ENCODE data around the gene H1-8.
A peak's percentile ranks its signal among the peaks of the same experiment; 100 is the strongest.
"Not testable (repeated sequence)": the region's sequence is repeated elsewhere in the genome, so short reads cannot be mapped to it uniquely, and the experiment has no call there.

Gene H1-8, protein sequence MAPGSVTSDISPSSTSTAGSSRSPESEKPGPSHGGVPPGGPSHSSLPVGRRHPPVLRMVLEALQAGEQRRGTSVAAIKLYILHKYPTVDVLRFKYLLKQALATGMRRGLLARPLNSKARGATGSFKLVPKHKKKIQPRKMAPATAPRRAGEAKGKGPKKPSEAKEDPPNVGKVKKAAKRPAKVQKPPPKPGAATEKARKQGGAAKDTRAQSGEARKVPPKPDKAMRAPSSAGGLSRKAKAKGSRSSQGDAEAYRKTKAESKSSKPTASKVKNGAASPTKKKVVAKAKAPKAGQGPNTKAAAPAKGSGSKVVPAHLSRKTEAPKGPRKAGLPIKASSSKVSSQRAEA

DNA sequence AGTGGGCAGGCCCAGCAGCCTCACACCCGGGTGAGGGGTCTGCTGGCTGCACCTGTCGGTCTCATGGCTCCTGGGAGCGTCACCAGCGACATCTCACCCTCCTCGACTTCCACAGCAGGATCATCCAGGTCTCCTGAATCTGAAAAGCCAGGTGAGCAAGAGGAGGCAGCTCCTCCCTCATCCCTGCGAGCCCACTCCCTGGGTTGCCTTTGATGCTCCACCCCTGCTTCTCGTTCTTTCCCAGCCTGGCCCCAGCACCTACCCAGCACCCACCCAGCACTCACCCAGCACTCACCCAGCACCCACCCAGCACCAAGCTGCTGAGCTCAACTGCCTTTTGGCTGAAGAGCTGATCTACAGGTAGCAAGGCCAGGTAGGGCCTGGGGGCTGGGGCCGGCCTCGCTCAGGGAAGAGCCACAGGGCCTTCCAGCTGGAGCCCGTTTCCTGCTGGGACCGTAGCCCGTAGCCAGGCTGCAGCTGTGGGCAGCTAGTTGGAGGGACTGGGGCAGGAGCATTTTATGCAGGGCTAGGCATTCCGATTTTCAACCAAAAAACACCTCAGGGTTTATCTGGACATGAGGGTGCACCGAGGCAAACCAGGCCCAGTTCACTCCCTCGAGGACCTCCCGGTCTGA, at the start of gene H1-8:
Gene H1-8, plus strand, starts transcription at position 20 of the 635 bp plus-strand sequence. Its CDS starts 44 bp downstream, at position 64.
- DNase-seq, result no peak

DNA sequence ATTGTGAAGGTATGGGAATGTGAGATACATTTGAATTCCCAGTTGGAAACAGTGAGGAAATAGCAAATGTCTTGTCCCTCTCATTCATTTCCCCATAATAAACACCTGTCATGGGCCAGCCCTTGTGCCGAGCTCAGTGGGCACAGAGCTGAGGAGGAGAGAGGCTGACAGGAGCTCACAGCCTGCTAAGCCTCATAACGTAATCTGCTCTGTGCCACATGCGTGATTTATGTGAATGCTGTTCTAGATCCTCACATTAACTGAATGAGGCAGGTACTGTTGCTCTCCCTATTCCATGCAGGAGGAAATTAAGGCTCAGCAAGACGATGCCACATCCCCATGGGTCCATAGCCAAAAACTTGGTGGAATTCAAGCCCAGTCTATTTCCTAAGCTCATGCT, 49.8 kb upstream of the H1-8 start:
- no peak for DNase-seq

DNA sequence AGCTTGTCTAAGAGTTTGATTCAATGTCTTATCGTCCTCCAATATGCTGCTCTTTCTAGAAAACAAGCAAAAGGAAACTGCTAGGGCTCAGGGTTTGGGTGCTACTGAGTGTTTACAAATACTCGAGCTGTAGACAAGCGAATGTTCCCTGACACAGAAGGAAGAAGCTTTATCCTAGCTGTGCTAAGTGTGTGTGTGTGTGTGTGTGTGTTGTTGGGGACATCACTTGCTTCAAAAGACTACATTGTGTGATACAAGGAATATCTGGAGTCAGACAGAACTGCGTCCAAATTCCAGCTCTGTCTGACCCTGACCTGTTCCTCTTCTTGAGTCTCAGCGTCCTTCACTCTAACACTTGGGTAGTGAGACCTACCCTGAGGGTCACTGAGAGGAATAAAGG, 48.5 kb upstream of the H1-8 start:
- DNase-seq, result not testable (repeated sequence)

DNA sequence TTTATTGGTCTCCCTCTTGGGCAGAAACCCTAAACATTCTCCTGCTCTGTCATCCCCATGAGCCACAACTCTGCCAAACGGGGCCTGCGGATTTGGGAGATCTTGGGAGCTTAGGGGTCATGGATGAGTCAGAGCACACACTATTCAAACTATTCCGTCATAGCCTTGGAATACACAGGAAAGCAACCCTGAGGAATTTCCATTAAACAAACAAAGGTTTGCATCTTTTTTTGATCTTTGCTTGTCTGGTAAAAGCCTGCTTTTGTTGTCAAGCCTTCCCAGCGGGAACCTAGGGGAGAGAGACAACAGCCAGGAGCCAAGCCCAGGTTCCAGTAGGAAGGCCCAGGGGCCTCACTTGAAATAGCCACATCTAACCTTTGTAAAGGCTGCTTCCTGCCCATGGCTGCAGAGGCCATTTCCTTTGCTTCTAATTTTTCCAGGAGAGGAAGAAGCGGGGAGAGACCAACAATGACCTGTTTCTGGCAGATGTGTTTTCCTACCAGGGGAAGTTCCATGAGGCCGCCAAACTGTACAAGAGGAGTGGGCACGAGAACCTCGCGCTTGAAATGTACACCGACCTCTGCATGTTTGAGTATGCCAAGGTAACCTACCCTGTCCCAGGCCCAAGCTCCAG, 47.9 kb upstream of the H1-8 start:
- not testable (repeated sequence) for DNase-seq

DNA sequence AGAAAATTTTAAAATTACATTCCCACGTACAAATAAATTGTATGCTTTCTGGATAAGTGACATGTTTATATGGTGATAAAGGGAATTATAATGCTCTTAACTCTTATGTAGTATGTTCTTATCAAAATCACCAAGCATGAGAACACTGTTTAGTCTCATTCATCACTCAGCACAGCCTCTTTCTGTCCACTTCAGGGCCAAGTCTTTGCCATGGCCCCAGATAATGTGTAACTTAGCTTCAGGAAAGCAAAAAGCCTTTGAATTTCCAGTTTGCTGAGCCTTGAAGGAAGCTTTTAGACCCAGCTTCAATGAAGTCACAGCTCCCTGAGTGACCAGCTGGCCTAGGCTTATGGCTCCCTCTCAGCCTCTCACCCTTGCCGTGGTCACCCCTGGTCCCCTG, 45.1 kb upstream of the H1-8 start:
- DNase-seq, result peak; percentile 59

DNA sequence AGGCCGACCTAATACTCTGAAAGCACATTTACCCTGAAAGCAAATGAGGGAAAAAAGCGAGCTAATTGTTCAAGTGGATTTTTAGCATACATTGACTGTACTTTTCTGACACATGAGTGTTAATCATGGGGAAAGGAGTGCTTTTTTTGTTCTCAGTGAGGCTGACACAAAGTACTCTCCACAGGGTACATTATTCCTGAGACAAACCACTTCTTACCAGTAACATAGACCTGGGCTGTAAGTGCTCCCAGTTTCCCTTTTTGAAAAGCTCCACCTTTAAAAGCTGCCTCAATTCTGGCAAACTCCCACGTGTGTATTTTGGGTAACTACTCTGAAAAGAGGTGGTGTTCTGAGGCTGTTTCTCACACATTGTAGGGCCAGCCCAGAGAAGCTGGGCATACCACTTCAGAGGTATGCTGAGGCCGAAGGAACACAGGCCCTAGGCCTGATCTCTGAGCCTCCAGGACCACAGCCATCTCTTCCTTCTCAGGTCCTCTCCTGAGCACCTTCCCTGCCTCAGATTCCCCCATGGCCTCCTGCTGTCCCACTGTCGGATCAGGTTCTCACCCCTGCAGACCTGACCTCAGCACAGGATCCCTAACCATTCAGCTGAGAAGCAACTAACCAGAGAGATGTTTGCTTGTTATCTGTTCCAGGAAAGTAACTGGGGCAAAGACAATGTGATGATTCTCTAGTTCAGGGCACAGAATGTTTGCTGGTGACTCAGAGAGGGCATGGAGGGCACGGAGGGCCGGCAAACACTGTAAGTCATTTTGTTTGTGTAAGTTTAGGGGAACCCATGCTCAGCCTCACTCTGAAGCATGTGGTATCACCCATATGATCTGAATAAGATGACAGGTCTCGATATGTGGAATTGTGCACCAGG, 44.1 kb upstream of the H1-8 start:
- not testable (repeated sequence) for DNase-seq

DNA sequence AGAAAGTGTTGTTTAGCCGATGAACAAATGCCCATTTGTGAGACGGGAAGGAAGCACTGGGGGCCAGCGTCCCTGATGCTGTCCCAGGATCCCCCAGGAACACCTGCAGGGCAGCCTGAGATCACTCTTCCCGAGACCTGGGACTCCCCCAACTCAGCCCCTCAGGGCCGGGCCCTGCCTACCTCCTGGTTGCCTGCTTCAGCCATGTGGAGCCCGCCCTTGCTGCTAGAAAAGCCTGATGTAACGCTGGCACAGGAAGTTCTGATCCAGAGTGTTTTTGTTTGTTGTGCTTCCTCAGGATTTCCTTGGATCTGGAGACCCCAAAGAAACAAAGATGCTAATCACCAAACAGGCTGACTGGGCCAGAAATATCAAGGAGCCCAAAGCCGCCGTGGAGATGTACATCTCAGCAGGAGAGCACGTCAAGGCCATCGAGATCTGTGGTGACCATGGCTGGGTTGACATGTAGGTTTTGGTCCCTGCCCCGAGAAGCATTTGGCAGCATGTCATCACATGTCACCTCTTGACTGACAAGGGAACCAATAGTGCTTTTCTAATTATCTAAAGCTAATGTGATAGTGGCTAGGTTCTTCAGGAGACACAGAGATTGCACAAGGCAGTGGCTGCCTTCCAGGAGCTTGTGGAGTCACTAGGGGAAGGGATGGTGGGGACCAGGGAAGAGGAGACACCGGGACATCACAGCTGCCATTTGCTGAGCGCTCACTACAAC, 43.2 kb upstream of the H1-8 start:
- not testable (repeated sequence) for DNase-seq

DNA sequence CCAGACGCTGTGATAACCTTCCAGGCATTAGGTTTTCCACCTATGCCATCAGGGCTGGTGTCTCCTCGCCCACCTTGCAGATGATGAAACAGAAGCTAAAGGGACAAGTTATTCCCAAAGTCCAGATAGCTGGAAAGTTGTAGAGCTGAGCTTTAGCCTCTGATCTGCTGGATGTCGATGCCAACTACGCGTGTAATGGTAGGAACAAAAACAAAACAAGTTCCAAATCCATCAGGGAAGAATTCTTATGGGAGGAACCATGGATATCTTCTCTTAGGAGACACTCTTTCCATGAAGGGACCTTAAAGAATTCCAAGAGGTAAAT, 42.7 kb upstream of the H1-8 start:
- DNase-seq, result no peak

DNA sequence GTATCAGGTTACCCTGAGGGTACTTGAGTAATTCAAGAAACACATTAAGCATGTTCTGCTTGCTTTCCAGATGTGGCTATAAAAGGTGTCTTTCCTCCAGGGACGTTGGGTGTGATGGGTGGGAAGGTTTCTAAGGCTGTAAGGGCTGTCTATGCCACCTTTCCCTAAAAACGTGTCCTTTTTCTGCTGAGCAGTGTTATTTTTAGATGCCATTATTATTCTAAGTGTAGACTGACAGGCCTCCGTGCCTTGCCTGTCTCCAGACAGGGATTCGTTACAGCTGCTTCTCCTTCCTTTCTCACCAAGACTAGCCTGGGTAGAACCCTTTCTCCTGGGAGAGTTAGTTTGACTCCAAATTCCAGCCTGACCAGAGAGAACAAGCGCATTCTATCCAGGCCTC, 41.3 kb upstream of the H1-8 start:
- DNase-seq, result peak; percentile 11

DNA sequence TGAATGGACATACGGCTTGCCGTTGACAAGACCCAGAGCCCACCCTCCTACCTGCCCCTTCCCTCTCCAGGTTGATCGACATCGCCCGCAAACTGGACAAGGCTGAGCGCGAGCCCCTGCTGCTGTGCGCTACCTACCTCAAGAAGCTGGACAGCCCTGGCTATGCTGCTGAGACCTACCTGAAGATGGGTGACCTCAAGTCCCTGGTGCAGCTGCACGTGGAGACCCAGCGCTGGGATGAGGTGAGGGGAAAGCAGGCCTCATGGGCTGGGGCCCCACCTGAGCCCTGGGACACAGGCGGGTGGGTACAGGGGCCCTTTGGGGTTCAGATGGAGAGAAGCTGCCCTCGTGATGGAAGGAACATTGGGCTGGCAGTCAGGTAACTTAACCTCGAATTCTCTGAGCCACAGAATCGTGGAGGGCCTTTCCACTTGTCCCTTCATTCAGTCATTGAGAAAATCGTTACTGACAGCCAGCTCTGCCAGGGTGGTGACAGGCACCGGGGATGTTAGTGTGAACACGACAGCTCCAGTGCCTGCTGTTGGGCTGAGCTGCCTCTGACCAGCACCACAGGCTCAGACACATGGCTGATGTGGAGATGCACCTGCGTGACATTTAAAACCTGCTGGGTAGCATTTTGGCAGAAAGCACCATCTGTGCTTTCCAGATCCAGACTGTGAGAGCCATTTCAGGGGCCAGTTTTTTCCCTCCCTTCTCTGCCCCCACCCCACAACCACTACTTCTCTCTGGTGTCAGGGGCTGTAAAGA, 40.1 kb upstream of the H1-8 start:
- DNase-seq, result peak; percentile 71

DNA sequence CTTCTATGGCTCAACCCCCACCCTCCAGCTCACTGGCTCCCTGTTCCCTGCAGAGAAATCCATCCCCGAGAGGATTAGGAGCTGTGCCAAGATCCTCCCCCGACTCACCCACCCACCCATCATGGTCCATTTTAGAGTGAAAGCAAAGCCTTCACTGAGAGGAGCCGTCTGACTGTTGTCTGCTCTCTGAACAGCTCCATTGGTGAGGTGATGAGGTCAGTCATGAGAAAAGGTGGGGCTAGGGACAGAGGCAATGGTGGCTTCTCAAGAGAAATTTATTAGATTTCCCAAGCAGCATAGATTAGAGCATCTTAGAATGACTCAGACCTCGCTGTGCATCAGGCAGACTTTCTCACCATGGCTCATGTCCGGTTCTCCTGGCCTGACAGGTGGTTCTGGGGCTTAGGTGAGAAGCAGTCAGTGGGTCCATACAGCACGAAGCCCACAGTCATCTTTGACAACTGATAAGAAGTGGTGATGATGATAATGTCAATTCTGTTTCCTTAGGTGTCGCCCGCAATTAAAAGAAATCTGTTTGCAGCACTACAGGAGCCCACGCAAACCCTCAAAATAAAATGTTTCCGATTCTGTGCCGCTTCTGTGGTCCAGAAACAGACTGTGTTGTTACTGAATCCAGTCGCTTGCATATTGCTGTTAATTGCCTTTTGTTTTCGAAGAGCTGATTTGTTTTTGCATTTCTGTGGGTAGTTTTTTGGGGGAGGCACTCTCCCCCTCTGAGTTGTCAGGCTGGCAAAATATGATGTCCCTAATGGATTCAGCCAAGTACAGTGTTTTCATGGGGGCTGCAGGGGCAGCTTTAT, 39.3 kb upstream of the H1-8 start:
- peak; percentile 66 for DNase-seq

DNA sequence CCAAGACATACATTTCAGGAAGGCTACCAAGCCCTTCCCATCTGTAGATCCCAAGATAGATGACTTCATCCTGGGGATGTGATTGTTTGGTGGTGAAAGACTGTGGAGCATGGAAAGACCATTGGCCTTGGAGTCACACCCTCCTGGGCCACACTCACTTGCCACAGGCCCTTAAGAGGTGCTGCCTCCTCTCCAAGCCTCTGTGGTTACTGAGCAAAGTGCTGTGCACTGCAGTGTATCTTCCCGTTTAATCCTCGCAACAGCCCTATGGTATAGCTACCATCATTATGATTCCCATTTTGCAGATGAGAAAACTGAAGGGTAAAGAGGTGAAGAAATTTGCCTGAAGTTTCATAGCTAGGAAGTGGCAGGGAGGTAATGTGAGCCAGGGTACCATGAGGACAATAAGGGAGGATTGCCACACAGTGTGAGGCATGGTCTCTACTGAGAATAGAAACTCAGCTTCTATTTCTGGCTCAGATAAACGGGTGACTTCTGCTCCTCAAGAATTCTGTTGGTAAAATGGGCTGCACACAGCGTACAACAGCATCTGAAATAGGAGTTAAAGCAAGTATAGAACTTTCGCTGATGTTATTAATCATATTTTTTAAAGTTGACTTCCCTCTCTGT, 38.4 kb upstream of the H1-8 start:
- DNase-seq, result peak; percentile 12

DNA sequence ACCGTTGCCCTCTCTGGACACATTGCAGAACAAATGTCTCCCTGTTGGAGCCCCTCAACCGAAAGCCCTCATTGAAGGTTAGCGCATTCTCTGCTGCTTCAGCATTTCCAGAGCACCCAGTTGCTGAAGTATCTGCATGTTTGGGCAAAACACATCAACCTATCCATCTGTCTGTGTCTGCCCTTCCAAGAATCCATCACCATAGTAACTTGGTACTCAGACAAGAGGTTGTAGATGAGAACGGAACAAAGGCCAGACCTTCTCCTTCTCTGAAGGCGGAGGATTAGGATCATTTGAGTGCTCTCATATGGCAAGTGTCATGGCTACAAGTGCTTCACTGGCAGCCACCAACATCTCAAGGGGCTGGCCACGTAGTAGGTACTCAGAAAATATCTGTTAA, 37.6 kb upstream of the H1-8 start:
- DNase-seq, result peak; percentile 97

DNA sequence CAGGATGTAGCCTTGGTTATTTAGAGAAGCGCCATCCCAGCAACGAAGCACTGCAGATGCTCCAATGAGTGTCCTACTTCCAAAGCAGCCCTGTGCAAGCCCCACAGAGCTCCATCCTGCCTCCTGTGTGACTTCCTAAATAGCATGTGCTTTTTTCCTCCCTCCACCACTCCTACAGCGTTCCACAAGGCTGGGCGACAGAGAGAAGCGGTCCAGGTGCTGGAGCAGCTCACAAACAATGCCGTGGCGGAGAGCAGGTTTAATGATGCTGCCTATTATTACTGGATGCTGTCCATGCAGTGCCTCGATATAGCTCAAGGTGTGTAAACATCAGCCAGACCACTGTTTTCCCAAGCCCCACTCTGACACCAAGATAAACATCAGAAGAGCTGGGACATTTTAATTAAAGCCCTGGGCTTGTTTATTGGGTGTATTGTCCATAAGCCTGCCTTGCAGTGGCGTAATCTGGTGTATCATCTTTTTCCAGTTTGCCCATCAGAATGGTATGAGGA, 36.7 kb upstream of the H1-8 start:
- DNase-seq, result peak; percentile 75

DNA sequence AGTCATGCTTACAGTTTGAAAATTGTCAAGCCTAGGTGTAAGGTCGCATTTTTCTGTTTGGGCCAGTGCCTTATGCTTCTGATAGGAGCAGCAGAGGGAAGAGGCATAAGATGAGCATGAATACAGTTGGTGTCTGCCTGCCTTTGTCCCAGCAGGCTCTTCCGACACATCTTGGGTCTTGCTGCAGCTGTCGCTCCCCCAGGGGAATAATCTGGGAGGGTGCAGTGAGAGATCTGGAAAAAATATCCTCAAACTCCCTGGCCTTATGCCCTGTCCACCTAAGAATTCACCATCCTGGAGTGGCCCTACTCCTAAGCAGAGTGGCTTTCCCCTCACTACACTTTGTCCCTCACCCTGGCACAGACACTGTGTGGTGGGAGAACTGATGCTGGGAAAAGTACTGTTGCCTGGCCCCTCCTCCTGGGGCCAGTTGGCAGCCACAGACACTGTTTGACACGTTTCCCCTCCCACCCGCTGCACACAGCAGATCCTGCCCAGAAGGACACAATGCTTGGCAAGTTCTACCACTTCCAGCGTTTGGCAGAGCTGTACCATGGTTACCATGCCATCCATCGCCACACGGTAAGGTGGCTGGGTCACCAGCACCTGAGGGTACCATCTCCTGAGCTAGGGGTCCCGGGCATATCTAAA, 35.7 kb upstream of the H1-8 start:
- DNase-seq, result peak; percentile 11

DNA sequence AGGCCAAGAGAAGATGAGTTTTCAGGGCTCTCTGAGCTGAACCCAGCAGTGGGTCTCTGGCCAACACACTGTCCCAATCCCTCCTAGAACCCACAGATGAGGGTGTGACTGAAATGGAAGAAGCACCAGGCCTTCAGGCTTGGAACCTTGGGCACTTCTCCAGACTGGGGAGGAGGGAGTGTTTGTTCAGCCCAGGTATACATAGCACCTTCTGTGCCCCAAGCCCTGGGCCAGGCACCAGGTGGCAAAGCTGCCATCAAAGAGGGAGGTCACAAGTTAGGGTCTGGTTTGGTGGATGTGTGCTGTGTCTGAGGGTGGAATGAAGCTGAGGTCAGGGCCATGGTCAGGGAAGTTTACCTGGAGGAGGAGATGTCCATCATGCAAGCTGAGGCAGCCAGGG, 30.4 kb upstream of the H1-8 start:
- DNase-seq, result no peak

DNA sequence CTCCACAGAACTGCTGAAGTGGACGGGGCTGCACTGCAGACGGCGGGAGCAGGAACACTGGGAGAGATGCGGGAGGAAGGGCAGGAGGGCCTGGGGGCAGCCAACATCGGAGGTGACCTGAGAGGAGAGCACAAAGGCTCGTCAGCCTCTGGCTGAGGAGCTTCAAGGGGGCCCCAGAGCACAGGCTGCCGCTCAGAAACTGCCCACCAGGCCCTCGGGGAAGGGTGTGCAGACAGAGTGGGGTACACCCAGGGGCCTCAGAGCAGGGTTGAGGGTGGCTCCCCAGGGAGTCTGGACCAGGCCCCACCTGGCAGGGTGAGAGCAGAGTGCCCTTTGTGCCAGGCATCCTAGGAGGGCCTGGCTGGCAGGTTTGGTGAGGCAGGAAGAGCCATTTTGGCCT, 29.3 kb upstream of the H1-8 start:
- no peak for DNase-seq

DNA sequence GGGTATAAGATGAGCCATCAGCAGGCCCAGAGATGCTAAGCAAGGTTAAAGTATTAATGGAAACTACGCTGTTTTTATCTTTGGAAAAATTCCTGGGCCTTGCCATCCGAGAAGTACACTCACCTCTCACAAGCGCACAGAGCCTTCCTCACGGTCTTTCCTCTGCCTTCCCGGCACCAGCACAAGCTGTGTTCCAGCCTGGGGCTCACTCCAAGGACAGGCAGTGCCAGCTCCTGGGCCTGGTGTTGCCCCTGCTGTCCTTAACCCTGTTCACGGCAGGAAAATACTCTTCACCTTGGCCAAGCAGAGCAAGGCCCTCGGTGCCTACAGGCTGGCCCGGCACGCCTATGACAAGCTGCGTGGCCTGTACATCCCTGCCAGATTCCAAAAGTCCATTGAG, 28.9 kb upstream of the H1-8 start:
- DNase-seq, result no peak

DNA sequence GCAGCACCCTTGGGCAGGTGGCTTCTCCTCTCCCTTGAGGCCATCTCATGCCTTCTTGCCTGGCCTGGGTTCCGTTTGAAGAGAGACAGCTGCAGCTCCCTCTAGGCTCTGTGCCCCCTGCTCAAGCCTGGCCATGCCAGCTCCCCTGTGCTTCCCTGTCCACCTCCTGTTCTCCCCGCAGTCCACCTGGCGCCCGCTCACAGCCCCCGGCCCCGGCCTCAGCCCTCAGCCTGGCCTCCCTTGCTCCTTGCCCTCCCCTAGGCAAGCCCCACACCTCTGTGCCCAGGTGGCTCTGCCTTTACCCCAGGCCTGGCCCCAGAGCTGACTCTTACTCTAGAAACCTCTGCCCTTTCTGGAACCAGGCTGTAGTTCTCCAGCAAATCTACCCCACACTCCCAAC, 28.4 kb upstream of the H1-8 start:
- no peak for DNase-seq
